GM12891 (cell line): ENCODE data around the gene ABCA12. TPM values are rescaled to one million over a fixed set of nuclear protein-coding genes. Genes with fewer than 3 reads are reported as not detected.
"Not testable (repeated sequence)": the region's sequence is repeated elsewhere in the genome, so short reads cannot be mapped to it uniquely, and the experiment has no call there.

ENCODE experiments used
- DNase-seq: peaks from one replicate; pipeline ENCODE4 v3.0.0; 2011; ENCODE audit warnings: low spot score; ENCODE audit not compliant: insufficient read length
- FAIRE-seq: peaks from 2 replicates; lab custom pipeline; 2011; peaks lifted over from hg19 to GRCh38; lab: Jason Lieb, UNC
- PAX5 ChIP-seq: IDR thresholded peaks from 2 replicates; pipeline ENCODE4 v1.6.1; 2011; ENCODE audit warnings: low read length, moderate library complexity, mild to moderate bottlenecking; ENCODE audit not compliant: insufficient read depth, severe bottlenecking
- POLR2A ChIP-seq: IDR thresholded peaks from 2 replicates; pipeline ENCODE4 v1.6.1; 2011; ENCODE audit warnings: low read depth, low read length, control low read depth
- POLR2AphosphoS5 ChIP-seq: IDR thresholded peaks from 2 replicates; pipeline ENCODE4 v1.6.1; 2011; ENCODE audit warnings: low read depth, low read length, control low read depth
- POU2F2 ChIP-seq: IDR thresholded peaks from 2 replicates; pipeline ENCODE4 v1.6.1; 2011; ENCODE audit warnings: low read depth, mild to moderate bottlenecking, control low read depth, low read length, moderate library complexity
- SPI1 ChIP-seq: IDR thresholded peaks from 2 replicates; pipeline ENCODE4 v1.6.1; 2011; ENCODE audit warnings: low read depth, low read length, control low read depth
- TAF1 ChIP-seq: IDR thresholded peaks from 2 replicates; pipeline ENCODE4 v1.6.1; 2011; ENCODE audit warnings: low read depth, low read length, control low read depth
- polyA plus RNA-seq: library from polyadenylated mRNA; unstranded; fragments of >200 nt; gene quantifications from one replicate; pipeline ENCODE4 v1.2.1, GENCODE V29; 2012; ENCODE audit warnings: low read depth, missing spikeins, inconsistent platforms; ENCODE audit not compliant: missing spikeins

The ABCA12 gene
- 0.06 TPM for polyA plus RNA-seq

DNA sequence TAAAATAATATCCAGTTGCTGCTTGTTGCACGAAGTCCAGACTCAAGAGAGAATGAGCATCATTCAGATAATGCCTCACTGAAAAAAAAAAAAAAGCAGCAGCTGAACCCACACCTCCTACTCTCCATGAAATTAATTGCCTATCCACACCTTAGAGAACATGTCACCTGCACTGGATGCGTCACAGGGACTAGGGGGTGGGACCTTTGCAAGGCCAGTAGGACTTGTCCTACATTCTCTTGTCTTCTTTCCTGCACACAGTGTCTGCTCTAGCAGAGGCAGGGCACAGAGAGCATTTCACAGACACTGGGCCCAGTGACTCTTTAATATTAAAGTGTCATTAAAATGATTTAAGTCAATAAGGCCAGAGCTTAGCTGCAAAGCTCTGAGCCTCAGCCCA lies at the start of gene ABCA12:
Gene ABCA12, minus strand, starts transcription at position 148 of the 400 bp plus-strand sequence. CDS start 418 bp downstream, outside the sequence.
- FAIRE-seq: no peak
- DNase-seq: no peak
- TF ChIP-seq POLR2AphosphoS5: no peak
- no peak for TF ChIP-seq POLR2A
- TF ChIP-seq PAX5: no peak
- no peak for TF ChIP-seq TAF1
- no peak for TF ChIP-seq POU2F2
- no peak for TF ChIP-seq SPI1

DNA sequence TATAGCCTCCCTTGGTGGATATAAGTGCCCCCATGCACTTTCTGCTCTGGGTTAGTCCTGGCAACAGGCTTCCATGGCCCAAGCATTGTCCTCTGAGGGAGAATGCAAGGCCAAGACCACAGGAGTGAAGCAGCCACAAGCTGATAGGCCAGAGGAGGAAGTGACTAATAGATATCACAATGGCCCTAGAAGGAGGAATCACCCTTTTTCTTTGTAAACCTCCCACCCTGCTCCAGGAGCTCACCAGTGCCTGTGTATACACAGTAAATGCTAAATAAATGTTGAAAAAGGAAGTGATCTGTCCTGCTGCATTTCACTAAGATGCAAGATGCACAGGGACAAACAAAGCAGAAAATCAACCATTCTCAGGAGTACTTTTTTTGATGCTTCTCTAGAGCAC lies 49.7 kb upstream of the ABCA12 start:
- DNase-seq: no peak
- no peak for FAIRE-seq
- no peak for TF ChIP-seq POU2F2

- no peak for FAIRE-seq
- TF ChIP-seq SPI1 (no peak), POLR2AphosphoS5 (no peak), POLR2A (no peak), TAF1 (no peak), POU2F2 (no peak), PAX5 (no peak)
- no peak for DNase-seq
These were observed 47.6 kb upstream of the ABCA12 start for GRCh38 chr2:215186021-215186420.

DNA sequence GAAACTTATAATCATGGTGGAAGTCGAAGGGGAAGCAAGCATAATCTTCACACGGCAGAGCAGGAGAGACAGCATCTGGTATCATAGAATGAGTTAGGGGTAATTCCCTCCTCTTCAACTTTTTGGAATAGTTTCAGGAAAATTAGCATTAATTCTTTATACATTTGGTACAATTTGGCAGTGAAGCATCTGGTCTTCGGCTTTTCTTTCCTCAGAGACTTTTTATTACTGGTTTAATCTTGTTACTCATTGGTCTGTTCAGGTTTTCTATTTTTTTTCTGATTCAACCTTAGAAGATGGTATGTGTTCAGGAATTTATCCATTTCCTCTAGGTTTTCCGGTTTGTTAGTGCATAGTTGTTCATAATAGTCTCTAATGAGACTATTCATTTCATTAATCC lies 39.7 kb upstream of the ABCA12 start:
- DNase-seq (no peak), FAIRE-seq (no peak)
- TF ChIP-seq TAF1: no peak
- no peak for TF ChIP-seq POLR2A
- no peak for TF ChIP-seq POU2F2
- TF ChIP-seq POLR2AphosphoS5: no peak
- no peak for TF ChIP-seq SPI1
- TF ChIP-seq PAX5: no peak

- no peak for FAIRE-seq
These were observed 33.4 kb upstream of the ABCA12 start for GRCh38 chr2:215171796-215172195.

GRCh38 chr2:215171151-215171550 lies 32.7 kb upstream of the ABCA12 start:
- DNase-seq (no peak), FAIRE-seq (no peak)
- no peak for TF ChIP-seq POU2F2
- TF ChIP-seq POLR2A: no peak
- no peak for TF ChIP-seq PAX5
- TF ChIP-seq SPI1: no peak
- TF ChIP-seq POLR2AphosphoS5: no peak
- no peak for TF ChIP-seq TAF1

More at GRCh38 chr2:215171796-215172195, 33.4 kb upstream of the ABCA12 start:
- DNase-seq: no peak
- TF ChIP-seq PAX5 (no peak), POU2F2 (no peak), TAF1 (no peak), SPI1 (no peak), POLR2AphosphoS5 (no peak), POLR2A (no peak)

DNA sequence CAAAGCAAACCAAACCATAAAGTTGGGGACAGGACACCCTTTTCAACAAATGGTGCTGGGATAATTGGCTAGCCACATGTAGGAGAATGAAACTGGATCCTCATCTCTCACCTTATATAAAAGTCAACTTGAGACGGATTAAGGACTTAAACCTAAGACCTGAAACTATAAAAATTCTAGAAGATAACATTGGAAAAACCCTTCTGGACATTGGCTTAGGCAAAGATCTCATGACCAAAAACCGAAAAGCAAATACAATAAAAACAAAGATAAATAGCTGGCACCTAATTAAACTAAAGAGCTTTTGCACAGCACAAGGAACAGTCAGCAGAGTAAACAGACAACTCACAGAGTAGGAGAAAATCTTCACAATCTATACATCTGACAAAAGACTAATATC lies 28.1 kb upstream of the ABCA12 start:
- FAIRE-seq, DNase-seq: not testable (repeated sequence)

DNA sequence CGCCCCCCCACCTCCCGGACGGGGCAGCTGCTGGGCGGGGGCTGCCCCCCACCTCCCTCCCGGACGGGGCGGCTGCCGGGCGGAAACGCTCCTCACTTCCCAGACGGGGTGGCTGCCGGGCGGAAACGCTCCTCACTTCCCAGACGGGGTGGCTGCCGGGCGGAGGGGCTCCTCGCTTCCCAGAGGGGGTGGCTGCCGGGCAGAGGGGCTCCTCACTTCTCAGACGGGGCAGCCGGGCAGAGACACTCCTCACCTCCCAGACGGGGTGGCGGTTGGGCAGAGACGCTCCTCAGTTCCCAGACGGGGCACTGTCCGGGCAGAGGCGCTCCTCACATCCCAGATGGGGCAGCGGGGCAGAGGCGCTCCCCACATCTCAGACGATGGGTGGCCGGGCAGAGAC lies 24.9 kb upstream of the ABCA12 start:
- FAIRE-seq, DNase-seq: not testable (repeated sequence)

DNA sequence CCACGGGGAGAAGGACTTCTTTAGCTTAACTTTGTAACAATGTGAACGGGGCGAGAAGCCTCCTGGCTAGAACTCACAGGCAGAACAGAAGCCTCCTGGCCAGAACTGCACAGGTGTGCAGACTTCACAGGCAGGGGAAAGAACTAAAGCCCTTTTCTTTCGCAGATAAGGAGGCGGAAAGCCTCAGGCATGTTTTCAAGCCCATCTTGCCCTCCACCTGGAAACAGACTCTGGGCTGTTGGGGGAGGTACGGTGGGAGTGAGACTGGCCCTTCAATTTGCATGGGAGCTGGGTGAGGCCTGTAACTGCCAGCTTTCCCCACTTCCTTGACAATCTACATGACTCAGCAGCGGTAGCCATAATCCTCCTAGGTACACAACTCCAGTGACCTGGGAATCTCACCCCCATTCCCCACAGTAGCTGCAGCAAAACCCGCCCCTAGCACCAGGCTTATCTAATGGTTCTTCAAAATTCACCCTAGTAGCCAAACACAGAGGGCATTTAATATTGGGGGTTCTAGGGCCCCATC lies 22.9 kb upstream of the ABCA12 start:
- FAIRE-seq (no peak), DNase-seq (no peak)
- TF ChIP-seq POU2F2: no peak
- TF ChIP-seq TAF1: no peak
- TF ChIP-seq SPI1: no peak
- TF ChIP-seq POLR2A: no peak
- no peak for TF ChIP-seq PAX5
- no peak for TF ChIP-seq POLR2AphosphoS5

DNA sequence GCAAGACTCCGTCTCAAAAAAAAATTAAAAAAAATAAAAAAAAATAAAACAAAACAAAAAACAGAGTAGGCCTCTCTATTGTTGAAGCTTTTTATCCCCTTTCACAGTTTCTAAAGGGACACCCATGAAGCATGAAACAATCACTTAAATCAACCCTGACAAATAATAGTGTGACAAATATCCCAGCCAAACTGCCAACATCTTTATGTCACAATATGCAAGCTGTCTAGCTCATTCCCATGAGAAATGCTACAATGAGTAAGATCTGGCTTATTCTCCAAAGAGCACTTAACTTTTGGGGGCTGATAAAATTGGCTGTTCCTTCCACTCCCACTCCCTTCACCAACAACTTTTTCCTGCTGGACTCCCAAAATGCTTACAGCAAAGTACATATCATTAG lies 21.7 kb upstream of the ABCA12 start:
- TF ChIP-seq POLR2A (no peak), POU2F2 (no peak), TAF1 (no peak), PAX5 (no peak), POLR2AphosphoS5 (no peak)
- FAIRE-seq (no peak), DNase-seq (no peak)

- TF ChIP-seq POU2F2 (no peak), POLR2AphosphoS5 (no peak), POLR2A (no peak), SPI1 (no peak)
- FAIRE-seq: no peak
These were observed 18.0 kb upstream of the ABCA12 start for GRCh38 chr2:215156453-215156852.

More at GRCh38 chr2:215156453-215156852, 18.0 kb upstream of the ABCA12 start:
- no peak for DNase-seq
